Posterior vena cava (tissue), 2 donors: Measurements from ENCODE around the gene ETFA. TPM values are rescaled to one million over a fixed set of nuclear protein-coding genes. Genes with fewer than 3 reads are reported as not detected.
"Not testable (repeated sequence)": the region's sequence is repeated elsewhere in the genome, so short reads cannot be mapped to it uniquely, and the experiment has no call there.

Experiments
- DNase-seq: peaks from one replicate; pipeline ENCODE4 v3.0.0-alpha.2; 2020; ENCODE audit warnings: low spot score
- intact Hi-C, 2 donors: fragments of 100-400 bp; cut with DNase I; formaldehyde crosslinking; loops; one replicate each; pipeline versions ENCODE4 v1.14.1 to v1.14.2; 2022 to 2023
- total RNA-seq, 2 donors: library from RNA; stranded (reverse); fragmentation: NEBNext Ultra II Directional; extraction: Animal tissue kit (Norgen Biotek cat#: 25700); gene quantifications; one replicate each; pipeline ENCODE4 v1.2.1, GENCODE V29; 2021
- donor health status: DM: yes; HTN: yes; CAD: no.
- donor health status: DM: yes; HTN: yes; CAD: no.

The ETFA gene
- total RNA-seq, 2 donors from 2014 or later: 68.6 to 98.4 TPM

DNA sequence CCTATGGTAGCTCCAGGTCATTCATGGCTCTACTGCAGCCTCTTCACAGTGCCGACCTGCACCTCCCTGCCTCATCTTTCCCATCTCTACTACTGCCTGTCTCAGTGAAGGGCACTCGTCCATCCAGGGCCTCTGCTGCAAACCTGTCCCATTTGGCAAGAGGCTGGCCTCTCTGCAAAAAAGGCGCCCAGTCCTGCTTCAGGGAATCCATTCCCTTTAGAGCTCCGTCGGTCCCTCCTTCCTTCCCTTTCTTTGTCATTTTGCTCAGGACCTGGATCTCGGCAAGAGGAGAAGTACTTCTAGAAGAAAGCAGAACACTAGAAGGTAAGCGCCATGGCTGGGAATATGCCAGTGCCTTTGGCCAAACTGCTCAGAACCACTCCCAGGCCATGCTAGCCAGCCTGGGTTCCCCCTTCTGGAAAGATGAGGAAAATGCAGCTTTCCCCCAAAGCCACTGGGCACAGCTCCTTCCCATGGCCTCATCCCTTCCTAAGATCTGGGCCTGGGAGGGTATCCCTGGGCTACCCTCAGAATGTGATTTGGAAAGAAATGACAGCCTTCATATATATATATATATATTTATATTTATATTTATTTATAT is 18.9 kb upstream of the ETFA start:
- intact Hi-C loops: loop anchor here in 1 of 2 donors (5.0 kb wide), 1 partner anchor 138 kb away; no protein-coding TSS in a partner anchor
- no peak for DNase-seq

DNA sequence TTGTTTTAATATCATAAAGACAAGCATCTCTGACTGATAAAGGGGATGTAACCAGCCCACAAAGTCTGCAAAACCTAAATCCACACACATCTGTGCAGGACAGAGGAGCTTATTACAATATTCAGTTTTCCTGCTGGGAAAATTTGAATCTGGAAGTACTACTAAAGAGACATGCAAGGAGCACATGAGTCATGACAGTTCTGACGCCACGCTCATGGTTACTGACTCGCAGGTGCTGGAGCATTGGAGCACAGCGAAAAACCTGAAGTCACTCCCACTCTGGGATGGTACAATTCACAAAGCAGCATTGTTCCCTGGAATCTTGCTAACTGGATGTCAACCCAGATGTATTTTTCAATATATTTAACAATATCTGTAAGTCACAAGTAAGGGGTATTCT is 17.7 kb upstream of the ETFA start:
- no peak for DNase-seq

DNA sequence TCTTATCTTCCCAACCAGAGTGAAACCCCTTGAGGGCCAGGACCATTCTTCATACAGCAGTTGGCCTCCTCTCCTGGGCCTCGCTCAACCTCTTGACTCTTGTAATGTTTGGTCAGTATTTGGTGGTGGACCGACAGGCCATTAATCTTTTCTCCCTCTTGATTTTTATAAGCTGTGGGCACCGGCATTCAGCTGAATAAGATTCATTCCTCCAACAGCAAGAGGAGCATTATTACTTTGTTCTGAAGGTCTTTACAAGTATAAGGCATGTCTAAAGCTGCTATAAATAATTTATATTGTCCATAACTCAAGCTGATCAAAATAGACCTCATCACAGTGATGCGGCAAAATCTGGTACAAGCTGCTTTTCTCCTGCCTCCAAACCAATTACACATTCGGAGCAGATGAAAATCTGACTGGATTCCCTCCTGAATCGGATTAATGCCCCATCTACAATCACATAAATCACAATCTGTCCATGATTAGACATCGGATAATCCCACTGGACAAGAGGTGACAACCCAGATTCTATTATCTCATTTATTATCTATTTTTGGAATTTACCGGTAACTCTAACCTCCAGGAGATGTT is 16.9 kb upstream of the ETFA start:
- intact Hi-C loops: no loop called here

More for the DNA sequence above, 17.7 kb upstream of the ETFA start:
- intact Hi-C loops: no loop called here

DNA sequence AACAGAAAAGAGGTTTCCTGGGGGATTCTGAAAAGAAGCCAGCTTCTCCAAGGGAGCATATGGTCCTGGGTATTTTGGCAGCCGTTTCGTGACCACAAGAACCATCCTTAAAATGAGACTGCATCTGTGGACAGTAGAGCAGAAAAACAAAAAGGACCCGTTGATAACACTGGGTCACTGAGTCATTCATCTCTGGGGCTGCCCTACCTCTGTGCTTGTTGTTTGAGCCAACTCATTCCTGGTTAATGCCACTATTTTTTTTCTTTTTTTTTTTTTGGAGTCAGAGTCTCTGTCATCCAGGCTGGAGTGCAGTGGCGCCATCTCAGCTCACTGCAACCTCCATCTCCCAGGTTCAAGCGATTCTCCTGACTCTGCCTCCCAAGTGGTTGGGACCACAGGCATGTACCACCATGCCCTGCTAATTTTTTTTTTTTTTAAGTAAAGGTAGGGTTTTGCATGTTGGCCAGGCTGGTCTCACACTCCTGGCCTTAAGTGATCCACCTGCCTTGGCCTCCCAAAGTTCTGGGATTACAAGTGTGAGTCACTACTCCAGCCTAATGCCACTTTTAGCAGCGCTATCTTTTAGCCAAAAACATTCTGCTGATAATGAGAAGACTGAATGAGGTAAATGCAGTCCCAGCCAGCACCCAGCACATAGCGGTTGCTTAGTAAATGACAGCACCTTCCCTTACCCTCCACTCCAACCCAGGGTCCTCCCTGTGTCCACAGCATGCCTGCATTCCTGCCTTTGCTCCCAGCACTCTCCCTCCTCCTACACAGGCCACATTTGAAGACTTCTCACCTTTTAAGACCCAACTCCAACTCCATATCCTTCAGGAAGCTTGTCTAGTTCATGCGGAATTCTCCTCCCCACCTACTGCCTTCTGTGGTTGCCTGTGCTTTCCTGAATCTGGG is 16.2 kb upstream of the ETFA start:
- DNase-seq: no peak
- intact Hi-C loops: no loop called here

More for the DNA sequence above, 16.9 kb upstream of the ETFA start:
- no peak for DNase-seq

DNA sequence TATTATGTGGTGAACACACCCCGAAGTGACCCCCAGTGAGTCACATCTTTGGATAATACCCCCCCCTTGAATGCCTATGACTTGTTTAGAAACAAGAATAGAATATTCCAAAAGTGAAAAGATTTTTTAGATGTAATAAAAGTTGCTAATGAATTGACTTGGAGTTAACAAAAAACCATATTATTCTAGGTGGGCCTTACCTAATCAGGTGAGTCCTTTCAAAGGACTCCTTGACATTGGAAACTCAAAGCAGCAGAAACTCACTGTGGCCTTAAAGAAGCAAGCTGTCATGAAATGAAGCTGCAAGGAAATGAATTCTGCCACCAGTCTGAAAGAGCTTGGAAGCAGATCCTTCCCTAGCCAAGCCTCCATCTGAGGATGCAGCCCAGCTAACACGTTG is 14.4 kb upstream of the ETFA start:
- DNase-seq: no peak
- intact Hi-C loops: no loop called here

DNA sequence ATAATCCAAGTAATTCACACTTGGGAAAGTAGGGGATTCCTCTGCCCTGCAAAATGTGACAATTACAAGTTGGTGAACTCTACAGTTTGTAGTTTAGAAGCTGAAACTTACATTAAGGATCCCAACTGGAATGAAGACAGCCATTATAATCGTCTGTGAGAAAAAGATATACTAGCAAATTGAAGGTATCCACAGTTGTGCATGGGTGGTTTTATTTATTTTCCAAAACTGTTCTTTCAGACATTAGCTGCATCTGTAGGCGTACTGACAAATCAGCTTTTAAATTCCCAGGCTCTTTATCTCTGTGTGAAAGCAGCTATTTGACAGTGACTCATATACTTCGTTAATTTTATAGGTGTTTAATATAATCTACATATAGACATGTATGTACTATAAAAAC is 12.8 kb upstream of the ETFA start:
- intact Hi-C loops: no loop called here
- no peak for DNase-seq

DNA sequence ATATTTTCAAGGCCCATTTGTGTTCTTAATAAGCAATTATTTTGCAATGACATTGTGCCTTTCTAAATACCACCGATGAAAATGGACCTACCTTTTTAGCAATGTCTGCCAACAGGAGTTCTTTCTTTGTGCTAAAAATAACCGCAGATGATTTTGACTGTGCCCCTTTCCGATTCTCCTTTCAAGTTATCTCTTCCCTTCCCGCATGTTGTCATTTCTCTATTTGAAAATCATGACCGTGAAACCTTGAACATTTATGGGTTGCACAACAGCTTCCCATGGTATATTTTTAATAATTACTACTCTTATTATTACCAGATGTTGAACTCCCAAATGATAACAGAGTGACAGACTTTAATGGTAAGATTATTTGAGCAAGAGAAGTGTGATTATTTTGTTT is 10.3 kb upstream of the ETFA start:
- intact Hi-C loops: no loop called here
- no peak for DNase-seq

DNA sequence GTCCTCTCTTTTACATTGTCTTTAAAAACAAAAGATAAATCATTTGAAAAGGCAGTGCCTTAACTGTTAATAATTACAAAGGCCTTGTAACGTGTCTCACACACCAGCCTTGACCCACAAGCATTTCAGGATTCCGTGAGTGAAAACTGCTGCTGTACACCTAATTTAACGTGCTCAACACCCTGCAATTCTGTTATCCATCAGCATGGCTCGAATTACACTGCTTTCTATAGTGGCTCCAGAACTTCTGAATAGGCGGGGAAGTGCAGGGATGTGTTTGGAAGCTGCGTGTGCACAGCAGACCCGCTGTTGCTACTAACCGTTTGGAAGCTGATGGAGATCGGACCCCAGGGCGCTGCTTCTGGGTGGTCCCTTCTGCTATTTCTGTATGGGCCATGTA is 9.9 kb upstream of the ETFA start:
- no peak for DNase-seq
- intact Hi-C loops: no loop called here

DNA sequence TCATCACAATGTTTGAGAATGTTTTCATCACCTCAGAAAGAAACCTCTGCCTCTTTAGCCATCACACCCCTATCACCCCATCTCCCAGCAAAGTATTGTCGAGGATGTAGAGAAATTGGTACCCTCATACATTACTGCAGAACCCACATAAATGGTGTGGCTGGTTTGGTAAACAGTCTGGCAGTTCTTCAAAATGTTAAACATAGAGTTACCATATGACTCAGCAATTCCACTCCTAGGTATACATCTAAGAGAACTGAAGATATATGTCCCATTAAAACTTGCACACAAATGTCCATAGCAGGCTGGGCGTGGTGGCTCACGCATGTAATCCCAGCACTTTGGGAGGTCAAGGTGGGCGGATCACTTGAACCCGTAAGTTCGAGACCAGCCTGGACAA is 8.7 kb upstream of the ETFA start:
- intact Hi-C loops: no loop called here

DNA sequence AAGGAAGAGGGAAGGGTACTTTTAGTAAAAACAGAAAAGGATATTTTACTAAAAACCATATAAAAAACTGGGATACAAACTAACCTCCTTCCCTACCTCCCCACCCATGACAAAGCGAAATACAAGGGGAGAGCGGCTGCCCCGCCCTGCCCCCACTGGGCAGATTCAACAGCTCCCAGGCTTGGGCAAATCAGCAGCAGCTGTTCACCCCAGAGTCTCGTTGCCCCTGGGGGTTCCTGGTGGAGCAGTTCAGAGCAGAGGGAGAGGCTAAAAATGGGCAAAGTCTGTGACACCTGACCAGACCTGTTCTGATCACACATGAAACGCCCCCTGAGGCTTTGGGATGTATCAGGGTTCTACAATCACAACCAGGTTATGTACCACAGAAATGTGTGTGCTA is 2.5 kb upstream of the ETFA start:
- DNase-seq: no peak
- intact Hi-C loops: loop anchor here in 1 of 2 donors (10.0 kb wide), 1 partner anchor 109 kb away; no protein-coding TSS in a partner anchor

More for the DNA sequence above, 8.7 kb upstream of the ETFA start:
- no peak for DNase-seq

DNA sequence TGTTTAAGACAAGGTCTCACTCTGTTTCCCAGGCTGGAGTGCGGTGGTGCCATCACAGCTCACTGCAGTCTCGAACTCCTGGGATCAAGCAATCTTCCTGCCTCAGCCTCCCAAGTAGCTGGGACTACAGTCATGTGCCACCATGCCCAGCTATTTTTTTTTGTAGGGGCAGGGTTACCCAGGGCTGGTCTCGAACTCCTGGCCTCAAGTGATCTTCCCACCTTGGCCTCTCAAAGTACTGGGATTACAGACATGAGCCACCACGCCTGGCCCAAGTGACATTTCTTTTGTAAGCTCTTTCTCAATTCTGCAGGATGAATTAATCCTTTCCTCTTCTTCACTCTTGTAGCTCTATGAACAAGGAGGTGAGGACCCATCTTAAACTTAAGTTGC is 1.9 kb upstream of the ETFA start:
- intact Hi-C loops: loop anchor here in 1 of 2 donors (10.0 kb wide), 1 partner anchor 108 kb away; no protein-coding TSS in a partner anchor
- not testable (repeated sequence) for DNase-seq

DNA sequence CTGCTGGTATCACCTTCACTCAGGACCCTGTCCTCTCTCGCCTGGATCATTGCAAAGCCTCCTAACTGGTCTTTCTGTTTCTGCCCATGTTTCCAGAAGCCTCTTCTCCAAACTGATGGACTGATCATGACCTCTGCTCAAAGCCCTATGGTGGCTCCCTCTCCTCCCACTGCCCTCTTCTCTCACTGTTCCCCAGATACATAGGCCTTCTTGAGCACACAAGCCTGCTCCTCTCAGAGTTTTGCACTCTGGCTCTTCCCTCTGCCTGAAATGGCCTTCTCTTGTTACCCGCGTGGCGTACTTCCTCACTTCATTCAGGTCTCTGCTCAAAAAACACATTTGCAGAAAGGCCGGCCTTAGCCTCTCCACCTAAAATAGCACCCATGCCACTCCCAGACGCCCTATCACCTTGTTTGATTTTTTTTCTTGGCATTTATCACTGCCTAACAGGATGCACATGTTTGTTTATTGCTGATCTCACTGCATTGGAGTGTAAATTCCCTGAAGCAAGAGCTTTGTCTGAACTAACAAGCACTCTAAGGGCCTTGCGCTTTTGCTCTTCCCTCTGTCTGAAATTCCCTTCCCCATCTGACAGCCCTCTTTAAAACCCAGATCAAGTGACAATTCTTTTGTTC is 1.4 kb upstream of the ETFA start:
- DNase-seq: no peak
- intact Hi-C loops: loop anchor here in 1 of 2 donors (10.0 kb wide), 1 partner anchor 108 kb away; no protein-coding TSS in a partner anchor

DNA sequence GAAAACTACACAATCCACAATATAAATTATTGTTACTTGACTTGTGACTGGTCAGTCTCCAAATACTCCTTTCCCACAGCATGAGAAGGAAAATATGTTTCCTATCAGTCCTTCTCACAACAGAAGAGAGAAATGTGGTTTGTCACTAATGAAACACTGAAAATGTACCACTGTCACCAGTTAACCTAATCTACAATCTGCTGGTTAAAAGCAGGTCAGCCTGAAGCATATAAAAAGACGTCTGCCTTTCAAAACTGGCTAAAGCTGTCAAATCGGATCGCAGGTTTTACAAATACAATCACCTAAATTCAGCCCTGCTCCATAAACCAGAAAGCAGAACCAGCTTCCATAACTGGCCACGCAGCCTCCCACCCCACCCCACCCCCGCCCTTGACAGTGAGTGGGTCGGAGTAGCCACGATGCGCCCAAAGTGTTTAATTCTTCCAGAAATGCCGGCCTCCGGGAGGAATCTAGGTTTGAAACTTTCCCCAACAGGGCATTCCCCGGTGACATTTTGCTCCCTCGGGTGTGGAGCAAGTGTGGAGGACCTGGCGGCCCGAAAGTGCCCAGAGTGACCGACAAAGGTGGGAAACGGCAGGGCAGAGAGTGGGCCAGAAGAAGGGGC is 682 bp downstream of the ETFA start:
- no peak for DNase-seq
- intact Hi-C loops: loop anchor here in 1 of 2 donors (10.0 kb wide), 1 partner anchor 106 kb away; no protein-coding TSS in a partner anchor

DNA sequence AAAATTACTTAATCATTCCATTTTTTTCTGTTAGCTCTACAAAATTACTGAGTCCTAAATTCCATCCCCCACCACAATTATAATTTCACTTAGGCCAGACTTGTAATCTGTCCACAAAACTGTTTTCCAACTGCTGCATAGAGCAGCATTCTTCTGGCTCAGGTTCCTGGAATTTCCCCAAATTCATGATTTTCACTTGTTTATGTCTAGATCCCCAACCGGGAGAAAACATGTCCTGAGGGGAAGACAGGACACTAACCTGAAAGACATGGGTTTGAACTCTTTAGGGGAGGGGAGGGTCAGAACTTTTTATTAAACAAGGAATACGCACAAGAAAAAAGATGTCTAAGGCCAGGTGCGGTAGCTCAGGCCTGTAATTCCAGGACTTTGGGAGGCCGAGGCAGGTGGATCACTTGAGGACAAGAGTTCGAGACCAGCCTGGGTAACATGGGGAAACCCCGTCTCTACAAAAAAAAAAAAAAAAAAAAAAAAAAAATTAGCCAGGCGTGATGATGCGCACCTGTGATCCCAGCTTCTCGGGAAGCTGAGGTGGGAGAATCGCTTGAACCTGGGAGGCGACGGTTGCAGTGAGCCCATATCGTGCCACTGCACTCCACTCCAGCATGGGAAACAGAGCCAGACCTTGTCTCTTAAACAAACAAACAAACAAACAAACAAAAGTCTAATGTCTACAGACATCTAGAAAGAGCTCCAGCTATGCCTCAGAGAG is 1.5 kb downstream of the ETFA start:
- intact Hi-C loops: loop anchor here in 1 of 2 donors (10.0 kb wide), 1 partner anchor 105 kb away; no protein-coding TSS in a partner anchor
- DNase-seq: no peak

DNA sequence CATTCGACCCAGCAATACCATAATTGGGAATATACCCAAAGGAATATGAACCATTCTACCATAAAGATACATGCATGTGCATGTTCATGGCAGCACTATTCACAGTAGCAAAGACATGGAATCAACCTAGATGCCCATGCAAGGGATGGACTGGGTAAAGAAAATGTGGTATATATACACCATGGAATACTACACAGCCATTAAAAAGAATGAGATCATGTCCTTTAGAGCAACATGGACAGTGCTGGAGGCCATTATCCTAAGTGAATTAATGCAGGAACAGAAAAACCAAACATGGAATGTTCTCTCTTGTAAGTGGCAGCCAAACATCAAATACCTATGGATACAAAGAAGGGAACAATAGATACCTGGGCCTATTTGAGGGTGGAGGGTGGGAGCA is 7.4 kb downstream of the ETFA start:
- no peak for DNase-seq
- intact Hi-C loops: no loop called here

DNA sequence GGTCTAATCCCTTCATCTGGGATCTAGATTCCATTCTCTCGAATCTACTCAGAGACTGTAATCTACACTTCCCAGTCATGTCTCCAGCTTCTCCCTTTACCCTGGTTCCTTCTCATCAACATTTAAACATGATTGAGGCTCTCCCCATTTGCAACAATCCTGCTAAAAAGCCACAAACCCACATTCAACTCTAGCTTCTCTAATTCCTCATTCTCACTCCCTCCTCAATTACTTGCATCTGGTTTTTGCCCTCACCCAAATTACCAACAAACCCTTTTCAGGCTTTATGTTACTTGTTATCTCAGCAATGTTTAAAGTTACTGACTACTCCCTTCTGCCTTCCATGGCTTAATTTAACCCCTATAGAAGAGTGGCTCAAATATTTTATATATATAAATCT is 11.5 kb downstream of the ETFA start:
- intact Hi-C loops: no loop called here
- DNase-seq: no peak

DNA sequence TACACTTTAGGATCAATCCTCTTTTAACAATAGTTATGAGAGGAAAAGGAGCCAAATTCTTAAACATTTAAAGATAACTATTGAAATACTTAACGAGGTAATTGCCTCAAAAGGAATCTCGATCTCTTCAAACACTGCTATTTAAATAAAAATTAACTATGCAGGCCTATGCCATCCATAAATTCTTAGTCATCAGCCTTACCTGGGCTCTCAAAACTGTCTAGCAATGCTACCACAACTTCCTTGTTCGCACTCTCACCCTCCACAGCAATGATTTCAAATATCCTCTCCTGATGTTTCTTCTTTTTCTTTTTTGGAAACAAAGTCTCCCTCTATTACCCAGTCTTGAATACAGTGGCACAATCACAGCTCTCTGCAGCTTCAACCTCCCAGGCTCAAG is 12.3 kb downstream of the ETFA start:
- intact Hi-C loops: no loop called here
- DNase-seq: no peak

DNA sequence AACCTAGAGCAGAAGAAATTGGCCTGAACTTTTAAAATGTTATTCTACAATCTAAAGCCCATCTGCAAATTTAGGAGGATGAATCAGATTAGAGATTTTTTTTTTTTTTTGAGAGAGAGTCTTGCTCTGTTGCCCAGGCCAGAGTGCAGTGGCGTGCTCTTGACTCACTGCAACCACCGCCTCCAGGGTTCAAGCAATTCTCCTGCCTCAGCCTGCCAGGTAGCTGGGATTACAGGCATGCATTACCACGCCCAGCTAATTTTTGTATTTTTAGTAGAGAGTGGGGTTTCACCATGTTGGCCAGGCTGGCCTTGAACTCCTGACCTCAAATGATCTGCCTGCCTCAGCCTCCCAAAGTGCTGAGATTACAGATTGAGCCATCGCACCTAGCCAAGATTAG is 13.3 kb downstream of the ETFA start:
- DNase-seq, intact Hi-C loops: not testable (repeated sequence)
